Adrenal gland (tissue), 5 donors: ENCODE measurements around the gene REEP5.

ENCODE experiments used
- CTCF ChIP-seq, 6 experiments: fragments of 450-650 bp in 4 of 6; fragments of 200-600 bp in 2 of 6; sonication (generic) in 1 of 6; IDR thresholded peaks; 1 replicate in 5 of 6; 2 replicates in 1 of 6; pipeline versions ENCODE4 v1.5.1 to v1.8.0; 2016 to 2021; ENCODE audit warnings: antibody characterized with exemption in 6 of 6, mild to moderate bottlenecking in 2 of 6, moderate library complexity in 1 of 6
- POLR2A ChIP-seq, 2 donors: fragments of 450-650 bp; IDR thresholded peaks; one replicate each; pipeline ENCODE4 v1.6.1; 2017; ENCODE audit warnings: antibody characterized with exemption in 2 of 2, mild to moderate bottlenecking in 2 of 2, moderate library complexity in 1 of 2
- donor health status: DM: no; HTN: no; CAD: no.

GRCh38 chr5:112907166-112907631, 14.8 kb downstream of the REEP5 start:
- TF ChIP-seq CTCF (IDR thresholded peaks at IDR 0.05) (no peak), POLR2A (IDR thresholded peaks at IDR 0.05) (no peak)
